WTC11 (cell line): Measurements from ENCODE around the gene RAPGEF6.

Experiments used
- CTCF ChIP-seq: fragments of 200-600 bp; IDR thresholded peaks from 2 replicates; pipeline ENCODE4 v1.8.0; 2022; ENCODE audit warnings: antibody characterized with exemption
- E2F1 ChIP-seq: sonication (generic); formaldehyde crosslinking; IDR thresholded peaks from 2 replicates; pipeline ENCODE4 v1.8.0; 2022; ENCODE audit warnings: mild to moderate bottlenecking, missing genetic modification reagents
- ETV6 ChIP-seq: sonication (generic); formaldehyde crosslinking; IDR thresholded peaks from 2 replicates; pipeline ENCODE4 v1.8.1; 2022; ENCODE audit warnings: mild to moderate bottlenecking, missing genetic modification reagents
- RELA ChIP-seq: sonication (generic); formaldehyde crosslinking; IDR thresholded peaks from 2 replicates; pipeline ENCODE4 v1.8.1; 2022; ENCODE audit warnings: missing genetic modification reagents, mild to moderate bottlenecking, borderline replicate concordance
- SMAD3 ChIP-seq: sonication (generic); formaldehyde crosslinking; IDR thresholded peaks from 2 replicates; pipeline ENCODE4 v1.8.0; 2022; ENCODE audit warnings: missing genetic modification reagents, mild to moderate bottlenecking, borderline replicate concordance
- TEAD4 ChIP-seq: sonication (generic); formaldehyde crosslinking; IDR thresholded peaks from 2 replicates; pipeline ENCODE4 v1.8.0; 2022; ENCODE audit warnings: mild to moderate bottlenecking, missing genetic modification reagents
- USF2 ChIP-seq: sonication (generic); formaldehyde crosslinking; IDR thresholded peaks from 2 replicates; pipeline ENCODE4 v1.8.1; 2023; ENCODE audit warnings: mild to moderate bottlenecking, missing genetic modification reagents, moderate library complexity
- ZNF121 ChIP-seq: sonication (generic); formaldehyde crosslinking; IDR thresholded peaks from 2 replicates; pipeline ENCODE4 v1.8.0; 2023; ENCODE audit warnings: missing genetic modification reagents
- ZNF512 ChIP-seq: sonication (generic); formaldehyde crosslinking; IDR thresholded peaks from 2 replicates; pipeline ENCODE4 v1.8.1; 2022; ENCODE audit warnings: missing genetic modification reagents, borderline replicate concordance
- TF ChIP-seq, protein P1 (sequence below): fragments of 250-450 bp; sonication (Bioruptor Pico); IDR thresholded peaks from 2 replicates; pipeline ENCODE4 v1.9.0; 2021; ENCODE audit warnings: mild to moderate bottlenecking

DNA sequence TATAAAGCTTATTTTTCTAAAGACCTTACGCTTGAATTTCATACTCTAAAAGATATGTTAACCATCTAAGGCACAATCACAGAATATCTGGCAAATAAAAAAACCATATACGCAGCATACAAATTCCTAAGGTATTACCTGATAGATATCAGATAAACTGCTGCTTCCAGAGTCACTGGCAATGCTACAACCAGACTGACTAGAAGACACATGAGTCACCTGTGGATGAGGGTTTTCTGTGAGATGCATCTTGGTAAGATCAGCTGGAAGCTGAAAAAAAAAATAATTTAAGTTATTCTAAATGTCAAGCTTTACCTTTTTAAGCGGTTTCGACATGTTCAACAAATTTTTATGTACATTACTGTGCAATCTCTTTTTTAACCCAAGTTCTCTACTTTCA lies 113.8 kb downstream of the RAPGEF6 start:
- TF ChIP-seq, protein P1, sequence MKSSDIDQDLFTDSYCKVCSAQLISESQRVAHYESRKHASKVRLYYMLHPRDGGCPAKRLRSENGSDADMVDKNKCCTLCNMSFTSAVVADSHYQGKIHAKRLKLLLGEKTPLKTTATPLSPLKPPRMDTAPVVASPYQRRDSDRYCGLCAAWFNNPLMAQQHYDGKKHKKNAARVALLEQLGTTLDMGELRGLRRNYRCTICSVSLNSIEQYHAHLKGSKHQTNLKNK (CRISPR knock-in tag), result no peak
- TF ChIP-seq USF2 (CRISPR knock-in tag) (no peak), E2F1 (CRISPR knock-in tag) (no peak), ETV6 (CRISPR knock-in tag) (no peak), ZNF121 (CRISPR knock-in tag) (no peak), CTCF (no peak), RELA (CRISPR knock-in tag) (no peak), TEAD4 (CRISPR knock-in tag) (no peak), ZNF512 (CRISPR knock-in tag) (no peak), SMAD3 (CRISPR knock-in tag) (no peak)
